Testis (tissue), 3 donors: ENCODE measurements around the gene SELE. TPM values are rescaled to one million over a fixed set of nuclear protein-coding genes. Genes with fewer than 3 reads are reported as not detected.

Experiments used
- DNase-seq: peaks from one replicate; pipeline ENCODE4 v3.0.0-alpha.2; 2019
- H3K27ac ChIP-seq, 2 donors: fragments of 200-600 bp; sonication (generic); one replicate each; pipeline ENCODE4 v1.5.1; 2019
- H3K27me3 ChIP-seq: fragments of 200-600 bp; sonication (generic); one replicate; pipeline ENCODE4 v1.5.1; 2019
- H3K36me3 ChIP-seq: fragments of 200-600 bp; sonication (generic); one replicate; pipeline ENCODE4 v1.5.1; 2017; ENCODE audit warnings: low read depth; ENCODE audit errors: missing control alignments
- H3K4me1 ChIP-seq: fragments of 200-600 bp; sonication (generic); one replicate; pipeline ENCODE4 v1.5.1; 2019
- H3K4me3 ChIP-seq, 2 donors: fragments of 200-600 bp; sonication (generic); one replicate each; pipeline ENCODE4 v1.5.1; 2017 to 2019
- H3K9me3 ChIP-seq: fragments of 200-600 bp; sonication (generic); one replicate; pipeline ENCODE4 v1.5.1; 2017
- CTCF ChIP-seq, 3 experiments: fragments of 450-650 bp in 2 of 3; fragments of 200-600 bp in 1 of 3; sonication (generic) in 1 of 3; IDR thresholded peaks; one replicate each; pipeline ENCODE4 v1.5.1; 2016 to 2019; ENCODE audit warnings: antibody characterized with exemption in 3 of 3, mild to moderate bottlenecking in 2 of 3, moderate library complexity in 1 of 3
- POLR2A ChIP-seq: fragments of 450-650 bp; IDR thresholded peaks from one replicate; pipeline ENCODE4 v1.6.1; 2017; ENCODE audit warnings: antibody characterized with exemption, mild to moderate bottlenecking, moderate library complexity
- WGBS, 2 donors: methylation state at CpG; one replicate each; pipeline ENCODE4 v1.1.5; 2018; 5-methylcytosine and 5-hydroxymethylcytosine counted together
- intact Hi-C: fragments of 100-400 bp; cut with DNase I; formaldehyde crosslinking; loops from one replicate; pipeline ENCODE4 v1.15.1; 2023; ENCODE audit warnings: low total_unique reads
- polyA plus RNA-seq: library from polyadenylated mRNA; stranded (reverse); fragments of 350-450 nt; fragmentation: Illumina TruSeq; extraction: RNeasy Lipid Tissue Mini Kit (QIAGEN cat#74804); gene quantifications from one replicate; pipeline ENCODE4 v1.2.3, GENCODE V29; 2014; ENCODE audit warnings: low read depth, low replicate concordance; ENCODE audit not compliant: insufficient read depth
- total RNA-seq, 2 donors: library from RNA; depleted of rRNA; stranded (reverse); fragments of >200 nt; gene quantifications; one replicate each; pipeline ENCODE4 v1.2.3, GENCODE V29; 2016

The SELE gene
- total and polyA plus RNA-seq, 3 donors from 2014 or later = 0.47 to 1.7 (median 1.2) TPM

- H3K4me3 ChIP-seq = no peak overlapping the region
- TF ChIP-seq CTCF (IDR thresholded peaks at IDR 0.05) (no peak), POLR2A (no peak)
- H3K36me3 ChIP-seq = no peaks in the 10 kb centered on the region
- H3K27me3 ChIP-seq = no peaks in the 10 kb centered on the region
- no peak for DNase-seq
- 89 to 95% methylated on average over 1 of the region's 1 CpG for WGBS, 2 donors
- H3K9me3 ChIP-seq = no peaks in the 10 kb centered on the region
- no peak overlapping the region for H3K27ac ChIP-seq
- intact Hi-C loops = no loop called here
- H3K4me1 ChIP-seq = no peaks in the 10 kb centered on the region
Observed at GRCh38 chr1:169762699-169763098, 28.8 kb upstream of the SELE start.

GRCh38 chr1:169759038-169759437 lies 25.2 kb upstream of the SELE start:
- Histone ChIP-seq H3K27me3 (no peaks in the 10 kb centered on the region), H3K4me1 (no peaks in the 10 kb centered on the region), H3K36me3 (no peaks in the 10 kb centered on the region), H3K9me3 (no peaks in the 10 kb centered on the region), H3K27ac (no peak overlapping the region), H3K4me3 (no peak overlapping the region)
- WGBS, 2 donors = 96% methylated on average over 3 of the region's 3 CpGs
- DNase-seq = no peak
- TF ChIP-seq POLR2A (no peak), CTCF (IDR thresholded peaks at IDR 0.05) (no peak)
- intact Hi-C loops = no loop called here

- intact Hi-C loops = no loop called here
- Histone ChIP-seq H3K4me3 (no peak overlapping the region), H3K9me3 (no peaks in the 10 kb centered on the region), H3K4me1 (no peaks in the 10 kb centered on the region), H3K36me3 (no peaks in the 10 kb centered on the region), H3K27me3 (no peaks in the 10 kb centered on the region), H3K27ac (no peak overlapping the region)
- WGBS, 2 donors = 76 to 85% methylated on average over 4 of the region's 4 CpGs
- DNase-seq = no peak
- TF ChIP-seq POLR2A (no peak), CTCF (IDR thresholded peaks at IDR 0.05) (no peak)
Observed at GRCh38 chr1:169753549-169753948, 19.7 kb upstream of the SELE start.

GRCh38 chr1:169750041-169750440 lies 16.2 kb upstream of the SELE start:
- TF ChIP-seq POLR2A = no peak
- no peak for TF ChIP-seq CTCF (IDR thresholded peaks at IDR 0.05)
- no peak for DNase-seq
- Histone ChIP-seq H3K4me3 (no peak overlapping the region), H3K4me1 (peaks cover 3% of the 10 kb centered on the region), H3K27me3 (no peaks in the 10 kb centered on the region), H3K27ac (no peak overlapping the region), H3K9me3 (no peaks in the 10 kb centered on the region), H3K36me3 (no peaks in the 10 kb centered on the region)
- intact Hi-C loops = no loop called here
- WGBS, 2 donors = 96% methylated on average over 1 of the region's 1 CpG

GRCh38 chr1:169746550-169746949 lies 12.7 kb upstream of the SELE start:
- DNase-seq = no peak
- Histone ChIP-seq H3K9me3 (no peaks in the 10 kb centered on the region), H3K4me1 (peaks cover 3% of the 10 kb centered on the region), H3K4me3 (no peak overlapping the region), H3K36me3 (no peaks in the 10 kb centered on the region), H3K27me3 (no peaks in the 10 kb centered on the region), H3K27ac (no peak overlapping the region)
- no peak for TF ChIP-seq POLR2A
- no peak for TF ChIP-seq CTCF (IDR thresholded peaks at IDR 0.05)
- 89 to 97% methylated on average over 2 of the region's 2 CpGs for WGBS, 2 donors
- intact Hi-C loops = no loop called here
